HG03159 (cell line): ENCODE results near the gene SLMAP.

Source experiments
- ATAC-seq: cut with Tn5 transposase; IDR thresholded peaks from one replicate; pipeline ENCODE4 v1.9.1; 2021; ENCODE audit warnings: mild to moderate bottlenecking, moderate library complexity; ENCODE audit not compliant: unreplicated experiment

Gene SLMAP

GRCh38 chr3:57934373-57934772 lies 178.3 kb downstream of the SLMAP start:
- no peak for ATAC-seq

DNA sequence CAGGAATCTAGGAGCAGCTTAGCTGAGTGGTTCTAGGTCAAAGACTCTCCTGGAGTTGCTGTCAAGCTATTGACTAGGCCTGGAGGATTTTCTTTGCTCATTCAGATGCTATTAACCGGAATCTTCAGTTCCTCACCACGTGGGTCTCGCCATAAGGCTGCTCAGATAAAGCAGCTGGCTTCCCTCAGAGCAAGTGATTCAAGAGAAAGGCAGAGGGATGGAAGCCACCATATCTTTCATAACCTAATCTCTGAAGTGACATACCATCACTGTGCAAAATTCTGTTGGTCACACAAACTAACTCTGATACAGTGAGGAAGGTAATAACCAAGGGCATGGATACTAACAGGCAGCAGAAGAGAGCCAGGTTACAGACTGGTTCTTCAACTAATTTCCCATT lies 179.4 kb downstream of the SLMAP start:
- no peak for ATAC-seq

DNA sequence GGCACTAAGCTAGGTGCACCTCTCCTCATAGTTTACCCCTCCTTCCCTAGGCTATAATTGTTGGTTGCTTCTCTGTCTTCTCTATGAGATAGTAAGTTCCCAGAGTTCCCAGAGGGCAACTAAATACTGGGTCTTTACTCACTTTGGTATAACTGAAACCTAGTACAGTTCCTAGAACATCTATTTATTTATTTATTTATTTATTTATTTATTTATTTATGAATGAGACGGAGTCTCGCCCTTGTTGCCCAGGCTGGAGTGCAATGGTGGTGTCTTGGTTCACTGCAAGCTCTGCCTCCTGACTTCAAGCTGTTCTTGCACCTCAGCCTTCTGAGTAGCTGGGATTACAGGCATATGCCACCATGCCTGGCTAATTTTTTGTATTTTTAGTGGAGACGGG lies 181.0 kb downstream of the SLMAP start:
- no peak for ATAC-seq

DNA sequence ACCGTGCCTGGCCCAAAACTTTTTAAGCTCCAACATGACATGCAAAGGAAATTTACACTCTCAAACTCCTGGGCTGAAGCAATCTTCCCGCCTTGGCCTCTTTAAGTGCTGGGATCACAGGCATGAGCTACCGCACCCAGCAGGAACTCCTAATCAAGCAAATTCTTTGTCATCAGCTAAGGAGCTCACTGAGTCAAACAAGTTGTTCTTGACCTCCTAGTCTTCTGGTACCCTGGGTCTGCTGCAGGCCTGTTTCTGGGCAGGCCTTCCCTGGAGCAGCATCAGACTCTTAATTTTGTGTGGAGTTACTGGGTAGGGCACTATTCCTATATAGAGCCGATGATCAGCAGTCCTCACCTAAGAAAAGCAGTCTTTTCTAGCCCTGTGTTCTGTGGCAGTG lies 183.7 kb downstream of the SLMAP start:
- no peak for ATAC-seq

DNA sequence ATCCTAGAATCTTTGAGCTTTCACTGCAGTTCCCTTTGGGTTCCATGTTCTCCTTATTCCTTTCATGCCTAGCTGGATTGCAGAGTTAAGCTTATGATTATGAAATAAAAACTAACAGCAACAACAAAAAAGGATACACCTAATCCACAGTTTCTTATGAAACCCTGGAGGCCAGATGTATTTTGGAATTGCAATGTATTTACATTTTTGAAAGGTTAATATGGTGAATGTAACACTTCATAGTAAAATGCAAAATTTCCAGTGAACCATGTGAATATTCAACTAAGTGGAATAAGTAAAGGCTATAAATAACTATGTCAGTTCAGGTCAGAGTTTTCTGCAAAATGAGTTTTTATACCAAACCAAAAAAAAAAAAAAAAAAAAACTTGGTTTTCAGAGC lies 186.3 kb downstream of the SLMAP start:
- ATAC-seq = no peak

GRCh38 chr3:57942872-57943283 lies 186.8 kb downstream of the SLMAP start:
- no peak for ATAC-seq

DNA sequence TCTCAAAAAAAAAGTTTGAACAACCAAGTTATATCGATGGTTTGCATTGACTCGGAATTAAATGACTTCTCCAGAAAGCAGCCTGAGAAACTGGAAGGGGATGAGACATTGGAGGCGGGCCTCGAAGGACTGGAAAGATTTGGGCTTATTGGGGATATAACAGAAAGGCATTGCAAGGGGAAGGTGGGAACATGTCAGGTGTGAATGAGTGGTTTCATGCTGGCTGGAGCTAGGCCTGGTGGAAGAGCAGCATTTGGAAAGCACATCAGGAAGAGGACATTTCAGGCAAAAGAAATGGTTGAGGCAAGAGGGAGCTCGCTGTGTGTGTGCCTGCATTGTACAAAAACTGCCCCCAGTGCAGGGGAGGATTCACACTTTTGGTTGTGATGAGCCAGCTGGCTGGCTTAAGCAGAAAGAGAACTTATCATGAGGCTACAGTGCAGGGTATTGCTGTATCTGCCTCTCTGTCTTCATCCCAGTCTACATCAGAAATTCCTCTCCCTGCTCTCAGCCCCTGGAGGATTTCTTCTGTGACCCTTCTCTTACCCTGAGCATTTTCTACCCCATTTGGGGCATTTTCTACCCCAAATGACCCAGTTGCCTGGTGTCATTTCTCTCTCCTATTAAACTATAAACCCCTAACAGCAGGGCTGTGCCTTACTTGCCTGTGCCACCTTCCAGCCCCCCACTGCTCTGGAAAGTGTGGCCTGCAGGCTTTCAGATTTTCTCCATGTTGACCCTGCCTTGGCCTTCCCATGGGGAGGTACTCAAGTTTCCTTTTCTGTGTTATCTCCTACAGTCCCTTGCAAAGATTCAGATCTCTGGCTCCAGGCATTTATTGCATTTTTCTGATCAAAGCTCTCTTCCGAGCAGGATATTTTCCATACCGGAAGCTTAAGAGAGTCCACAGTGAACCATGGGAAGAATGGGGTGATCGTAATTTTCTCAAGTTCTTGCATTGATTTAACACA lies 187.7 kb downstream of the SLMAP start:
- ATAC-seq = no peak

GRCh38 chr3:57946970-57947381 lies 190.9 kb downstream of the SLMAP start:
- no peak for ATAC-seq

DNA sequence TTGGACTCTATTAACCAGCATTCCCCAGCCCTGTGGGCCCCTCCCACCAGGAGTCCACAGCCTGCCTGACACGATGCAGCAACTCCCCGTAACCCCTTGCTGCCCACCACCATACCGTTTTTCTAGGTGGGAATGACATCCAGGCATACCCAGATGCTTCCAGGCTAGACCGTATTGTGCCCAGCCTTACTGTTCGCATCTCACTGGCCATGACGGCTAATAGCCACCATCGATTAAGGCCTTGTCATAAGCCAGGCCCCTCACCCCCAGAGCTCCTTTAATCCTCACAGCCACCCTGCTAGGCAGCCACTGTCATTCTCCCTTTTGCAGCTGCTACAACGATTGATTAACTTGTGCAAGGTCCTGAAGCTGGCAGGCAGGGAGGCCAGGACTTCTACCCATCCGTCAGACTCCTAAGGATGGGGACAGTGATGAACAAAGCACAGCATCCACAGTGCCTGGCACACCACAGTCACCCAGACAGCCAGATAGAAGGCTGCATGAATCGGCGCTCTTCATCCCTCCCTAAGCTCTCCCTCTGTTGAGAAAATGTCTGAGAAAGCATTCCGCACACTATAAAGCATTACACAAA lies 192.1 kb downstream of the SLMAP start:
- ATAC-seq = no peak

DNA sequence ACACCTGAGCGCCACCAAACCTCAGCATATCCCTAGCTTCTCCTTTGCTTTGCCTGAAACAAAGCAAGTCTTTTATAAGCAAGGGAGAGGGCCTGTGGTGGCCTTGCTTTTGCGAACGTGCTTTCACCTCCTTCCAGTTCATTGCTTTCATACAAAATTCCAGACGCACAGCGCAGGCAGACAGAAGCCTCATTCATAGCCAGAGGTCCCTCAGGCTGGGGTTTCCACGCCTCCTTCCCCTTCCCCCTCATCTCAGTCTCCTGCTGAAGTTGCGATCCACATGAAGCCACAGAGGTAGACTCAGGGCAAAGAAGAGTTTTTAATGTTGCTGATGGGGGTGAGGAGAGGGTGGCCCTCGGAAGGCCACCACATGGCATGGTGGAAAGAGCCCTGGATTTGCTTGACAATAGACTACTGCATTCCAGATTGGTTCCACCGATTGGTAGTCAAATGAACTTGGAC lies 192.7 kb downstream of the SLMAP start:
- ATAC-seq = no peak

- no peak for ATAC-seq
These were observed 193.2 kb downstream of the SLMAP start for GRCh38 chr3:57949344-57949743.

- ATAC-seq = no peak
These were observed 193.9 kb downstream of the SLMAP start for GRCh38 chr3:57949785-57950615.

DNA sequence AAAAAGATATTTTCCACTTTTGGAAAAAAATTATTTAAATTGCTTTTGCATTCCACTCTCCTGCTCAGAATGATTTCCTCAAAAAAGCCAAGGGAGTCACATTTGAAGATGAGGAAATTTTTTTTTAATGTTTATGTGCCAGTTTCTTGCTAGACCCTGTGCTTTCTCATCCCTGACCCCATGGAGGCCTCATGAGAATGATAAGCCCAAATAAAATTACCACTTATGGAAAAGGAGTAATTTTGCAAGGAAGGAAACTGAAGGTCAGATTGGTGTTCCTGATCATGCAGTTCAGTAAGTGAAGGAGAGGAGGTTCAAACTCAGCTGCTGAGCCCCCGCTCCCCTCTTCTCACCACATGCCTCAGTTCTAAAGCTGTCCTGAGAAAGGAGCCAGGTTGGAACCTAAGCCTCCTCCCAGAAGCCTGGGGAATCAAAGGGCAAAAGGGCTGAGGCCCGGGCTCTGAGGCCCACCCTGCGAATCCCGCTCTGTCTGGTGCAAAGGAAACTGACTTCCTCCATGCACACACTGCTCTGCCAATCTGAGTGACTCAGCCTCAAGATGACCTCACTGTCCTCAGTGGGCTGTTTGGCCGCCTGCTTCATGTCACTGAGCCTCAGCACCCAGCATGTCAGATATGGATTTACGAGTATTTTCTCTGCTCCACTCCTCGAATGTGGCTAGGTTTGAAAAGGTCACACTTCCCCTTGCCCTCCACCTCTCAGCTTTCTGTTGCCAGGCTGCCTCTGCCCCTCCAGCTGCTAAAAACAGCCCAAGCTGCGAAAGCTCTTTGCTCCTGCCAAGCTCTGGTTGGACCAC lies 195.2 kb downstream of the SLMAP start:
- no peak for ATAC-seq

GRCh38 chr3:57952208-57952631 lies 196.1 kb downstream of the SLMAP start:
- no peak for ATAC-seq

GRCh38 chr3:57952651-57953050 lies 196.5 kb downstream of the SLMAP start:
- ATAC-seq = no peak

GRCh38 chr3:57953576-57953975 lies 197.5 kb downstream of the SLMAP start:
- no peak for ATAC-seq

DNA sequence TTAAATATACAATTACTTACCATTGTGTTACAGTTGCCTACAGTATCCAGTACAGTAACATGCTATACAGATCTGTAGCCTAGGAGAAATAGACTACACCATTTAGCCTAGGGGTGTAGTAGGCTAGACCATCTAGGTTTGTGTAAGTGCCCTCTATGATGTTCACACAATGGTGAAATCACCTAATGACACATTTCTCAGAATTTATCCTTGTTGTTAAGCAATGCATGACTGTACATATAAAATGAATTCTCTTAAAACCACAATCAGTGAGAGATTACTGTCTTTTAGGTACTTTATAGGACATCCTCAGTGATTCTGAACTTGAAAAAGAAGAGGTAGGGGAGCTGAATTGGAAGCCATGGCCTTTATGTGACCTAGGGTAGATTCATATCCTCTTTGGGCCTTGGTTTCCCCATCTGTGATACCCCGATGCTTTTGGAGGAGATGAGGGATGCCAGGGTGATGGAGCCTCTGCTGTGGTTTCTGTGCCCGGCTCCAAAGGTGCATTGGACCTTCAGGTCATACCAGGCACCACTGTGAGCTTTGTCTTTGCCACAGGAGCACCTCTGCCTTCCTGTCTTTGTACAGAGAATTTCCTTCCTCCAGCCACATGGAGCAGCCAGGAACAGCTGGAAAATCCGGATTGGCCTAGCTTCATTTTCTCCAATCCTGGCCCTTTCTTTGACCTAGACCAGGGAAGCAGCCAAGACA lies 200.2 kb downstream of the SLMAP start:
- ATAC-seq = no peak

GRCh38 chr3:57956833-57957174 lies 200.7 kb downstream of the SLMAP start:
- no peak for ATAC-seq

GRCh38 chr3:57957824-57958223 lies 201.7 kb downstream of the SLMAP start:
- no peak for ATAC-seq
